HG03378 (cell line): ENCODE measurements around the gene ACAA2.
"Not testable (repeated sequence)": the region's sequence is repeated elsewhere in the genome, so short reads cannot be mapped to it uniquely, and the experiment has no call there.

ENCODE experiments used
- ATAC-seq: cut with Tn5 transposase; IDR thresholded peaks from one replicate; pipeline ENCODE4 v1.9.1; 2021; ENCODE audit warnings: mild to moderate bottlenecking, moderate library complexity; ENCODE audit not compliant: unreplicated experiment

The ACAA2 gene

DNA sequence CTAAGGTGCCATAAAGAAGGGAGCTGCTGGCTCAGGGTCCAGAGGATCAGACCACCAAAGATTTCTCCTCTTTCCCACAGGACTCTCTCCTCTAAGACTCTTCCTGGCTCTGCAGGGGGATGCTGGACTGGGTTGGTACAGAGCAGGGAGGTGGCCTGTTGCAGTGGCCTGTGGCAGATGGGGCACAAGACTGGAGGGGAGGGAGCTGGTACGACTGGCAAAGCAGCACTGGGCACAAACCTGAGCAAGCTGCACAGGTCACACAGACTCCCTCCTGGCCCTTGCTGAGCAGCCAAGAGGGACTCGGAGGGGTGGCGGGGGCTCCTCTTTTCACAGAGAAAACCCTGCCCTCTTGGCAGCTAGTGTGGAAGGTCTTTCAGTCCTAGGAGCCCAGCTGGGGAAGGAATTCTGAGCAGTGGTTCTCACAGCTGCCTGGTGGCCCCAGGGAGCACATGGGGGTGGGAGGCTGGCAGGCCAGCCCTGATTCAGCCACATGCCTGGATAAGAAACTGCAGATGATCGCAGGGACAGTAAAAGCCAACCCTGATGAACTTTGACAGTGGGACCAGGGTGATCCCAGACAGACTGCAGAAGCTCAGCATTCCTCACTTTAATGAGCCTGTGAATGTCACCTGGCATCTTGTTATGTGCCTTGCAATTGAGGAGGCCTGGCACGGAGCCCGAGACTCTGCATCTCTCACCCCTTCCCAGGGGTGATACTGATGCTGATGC, 32.5 kb upstream of the ACAA2 start:
- no peak for ATAC-seq

DNA sequence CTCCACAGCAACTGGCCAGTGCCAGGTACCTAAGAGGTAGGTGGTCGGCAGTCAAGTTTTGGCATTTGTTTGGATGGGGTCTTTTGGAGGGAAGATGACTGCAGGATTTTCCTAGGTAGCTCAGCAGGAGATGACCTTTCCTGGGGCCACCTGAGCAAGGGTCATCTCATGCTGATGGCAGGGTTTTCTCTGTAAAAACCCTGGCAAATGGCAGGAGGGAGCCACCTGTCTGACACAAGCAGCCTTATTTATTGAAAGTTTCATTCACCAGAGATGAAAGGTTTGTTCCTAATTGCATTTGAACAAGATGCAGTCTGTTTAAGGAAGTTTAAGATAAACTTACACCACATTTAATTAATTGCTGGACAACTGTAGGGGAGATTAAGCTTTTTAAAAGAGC, 31.6 kb upstream of the ACAA2 start:
- ATAC-seq, result no peak

DNA sequence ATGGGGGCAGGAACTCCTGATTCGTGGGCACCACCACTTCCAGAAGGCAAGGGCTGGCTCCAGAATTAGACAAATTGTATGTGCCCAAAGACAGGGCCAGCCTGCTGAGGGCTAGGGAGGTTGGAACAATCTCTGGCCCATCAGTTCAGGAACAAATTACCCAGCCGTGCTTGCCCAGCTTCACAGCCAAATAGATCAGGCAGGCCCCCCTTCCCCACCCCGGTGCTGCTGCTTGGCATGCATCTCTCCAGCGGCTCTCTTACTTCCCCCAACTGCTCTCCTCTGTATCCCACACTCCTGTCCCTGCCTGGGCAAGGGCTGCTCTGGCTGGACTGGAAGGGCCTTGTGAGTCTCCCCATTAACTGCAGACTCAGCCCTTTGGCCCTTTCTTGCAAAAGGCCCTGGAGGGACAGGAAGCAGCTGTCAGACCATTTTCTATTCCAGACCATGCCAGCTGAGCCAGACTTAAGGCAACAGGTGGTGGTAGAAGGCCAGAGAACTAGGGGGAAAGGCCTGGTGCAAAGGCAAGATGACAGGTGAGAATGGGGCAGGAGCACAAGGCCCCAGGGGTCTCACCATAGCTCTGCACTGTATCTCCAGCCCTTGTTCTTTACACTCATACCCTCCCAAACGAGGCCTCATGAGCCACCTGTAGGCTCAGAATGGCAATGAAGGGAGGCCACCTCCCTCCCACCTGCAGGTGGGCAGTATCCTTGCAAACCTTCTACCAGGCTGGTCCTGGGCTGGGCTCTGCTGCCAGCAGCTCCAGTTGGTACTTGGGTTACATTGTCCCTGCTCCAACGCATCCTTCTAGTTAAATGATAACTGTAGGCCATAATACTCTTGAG, 30.7 kb upstream of the ACAA2 start:
- no peak for ATAC-seq

- ATAC-seq, result no peak
Observed at GRCh38 chr18:49843131-49843530, 29.8 kb upstream of the ACAA2 start.

GRCh38 chr18:49842656-49843055, 29.3 kb upstream of the ACAA2 start:
- no peak for ATAC-seq

GRCh38 chr18:49841236-49842217, 28.2 kb upstream of the ACAA2 start:
- no peak for ATAC-seq

DNA sequence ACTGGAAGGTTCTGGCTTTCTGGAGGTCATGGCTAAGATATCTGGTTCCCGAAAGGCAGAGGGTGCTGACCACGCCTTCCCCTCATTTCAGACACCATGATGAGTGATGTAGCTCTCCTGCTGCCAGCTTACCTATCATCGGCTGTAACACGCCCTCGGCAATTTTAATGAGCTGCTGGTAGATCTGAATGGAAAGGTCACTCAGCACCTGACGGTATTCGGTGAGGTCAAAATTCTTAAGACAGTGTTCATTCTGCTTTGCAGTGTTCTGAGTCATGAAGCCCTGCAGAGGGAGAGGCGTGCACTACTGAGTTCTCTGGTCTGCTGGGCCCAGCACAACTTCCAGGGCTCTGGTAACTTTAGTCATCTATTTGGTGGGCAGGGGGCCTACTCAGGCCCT, 25.7 kb upstream of the ACAA2 start:
- ATAC-seq, result no peak

- no peak for ATAC-seq
Observed at GRCh38 chr18:49838381-49838780, 25.0 kb upstream of the ACAA2 start.

DNA sequence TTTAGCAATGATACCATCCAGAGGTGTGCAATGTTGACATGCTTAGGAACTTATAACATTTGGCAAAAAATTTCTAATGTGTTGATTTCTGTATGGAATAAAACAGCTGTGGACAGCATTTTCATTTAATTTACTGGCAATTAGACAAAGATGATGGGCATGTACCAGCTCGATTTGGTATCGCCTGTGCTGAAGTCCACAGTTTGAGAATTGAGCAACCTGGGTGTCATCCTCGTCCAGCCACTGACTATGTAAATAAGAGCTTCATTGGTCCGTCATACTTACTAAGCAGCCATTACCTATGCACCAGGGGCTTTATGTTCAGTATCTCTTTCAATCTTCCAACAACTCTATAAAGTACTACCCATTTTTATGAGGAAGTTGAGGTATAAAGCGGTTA, 24.6 kb upstream of the ACAA2 start:
- ATAC-seq, result no peak

DNA sequence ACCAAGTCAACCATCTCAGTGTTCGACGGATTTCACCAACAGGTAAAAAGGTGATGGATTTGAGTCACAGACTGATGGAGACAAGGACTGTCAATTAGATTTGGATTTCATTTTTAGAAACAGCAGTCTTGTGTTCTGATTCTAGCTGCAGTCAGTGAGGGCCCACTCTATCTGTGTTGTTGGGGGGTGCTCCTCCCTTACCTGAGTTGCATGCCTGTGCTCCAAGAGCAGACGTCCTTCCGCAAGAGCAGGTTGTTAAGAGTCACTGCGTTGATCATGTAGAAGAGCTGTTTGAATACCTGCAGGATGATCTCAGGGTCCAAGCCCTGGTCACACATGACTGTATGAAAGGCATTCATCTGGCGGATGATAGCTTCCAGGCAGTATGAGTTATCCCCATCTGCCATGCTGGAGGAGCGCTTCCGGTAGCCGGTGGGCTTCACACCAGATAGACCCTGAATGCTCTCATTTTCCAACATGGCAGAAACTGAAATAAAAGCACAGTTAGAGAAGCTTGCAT, 24.0 kb upstream of the ACAA2 start:
- ATAC-seq, result not testable (repeated sequence)

GRCh38 chr18:49835405-49835804, 22.1 kb upstream of the ACAA2 start:
- ATAC-seq, result no peak

- ATAC-seq, result no peak
Observed at GRCh38 chr18:49834258-49834657, 20.9 kb upstream of the ACAA2 start.

- ATAC-seq, result no peak
Observed at GRCh38 chr18:49833814-49834213, 20.5 kb upstream of the ACAA2 start.

DNA sequence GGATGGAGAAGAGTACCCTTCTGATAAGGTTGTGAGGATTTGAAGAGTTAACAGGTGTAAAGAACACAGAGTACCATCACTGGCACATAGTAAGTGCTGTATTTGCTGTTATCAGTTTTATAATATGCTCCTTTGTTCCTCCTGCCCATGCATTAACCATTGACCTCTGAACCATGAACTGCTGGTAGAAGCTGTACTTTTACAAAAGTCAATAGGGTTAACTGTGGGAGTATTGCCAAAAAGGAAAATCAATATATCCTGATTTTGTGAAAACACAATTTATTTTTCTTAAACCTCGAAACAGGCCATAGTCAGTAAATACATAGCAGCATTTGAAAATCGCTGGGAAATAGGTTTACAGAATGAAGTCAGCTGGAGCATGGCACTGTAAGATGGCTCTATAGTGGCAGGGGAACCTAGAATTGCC, 18.9 kb upstream of the ACAA2 start:
- no peak for ATAC-seq

- no peak for ATAC-seq
Observed at GRCh38 chr18:49827996-49828395, 14.7 kb upstream of the ACAA2 start.

DNA sequence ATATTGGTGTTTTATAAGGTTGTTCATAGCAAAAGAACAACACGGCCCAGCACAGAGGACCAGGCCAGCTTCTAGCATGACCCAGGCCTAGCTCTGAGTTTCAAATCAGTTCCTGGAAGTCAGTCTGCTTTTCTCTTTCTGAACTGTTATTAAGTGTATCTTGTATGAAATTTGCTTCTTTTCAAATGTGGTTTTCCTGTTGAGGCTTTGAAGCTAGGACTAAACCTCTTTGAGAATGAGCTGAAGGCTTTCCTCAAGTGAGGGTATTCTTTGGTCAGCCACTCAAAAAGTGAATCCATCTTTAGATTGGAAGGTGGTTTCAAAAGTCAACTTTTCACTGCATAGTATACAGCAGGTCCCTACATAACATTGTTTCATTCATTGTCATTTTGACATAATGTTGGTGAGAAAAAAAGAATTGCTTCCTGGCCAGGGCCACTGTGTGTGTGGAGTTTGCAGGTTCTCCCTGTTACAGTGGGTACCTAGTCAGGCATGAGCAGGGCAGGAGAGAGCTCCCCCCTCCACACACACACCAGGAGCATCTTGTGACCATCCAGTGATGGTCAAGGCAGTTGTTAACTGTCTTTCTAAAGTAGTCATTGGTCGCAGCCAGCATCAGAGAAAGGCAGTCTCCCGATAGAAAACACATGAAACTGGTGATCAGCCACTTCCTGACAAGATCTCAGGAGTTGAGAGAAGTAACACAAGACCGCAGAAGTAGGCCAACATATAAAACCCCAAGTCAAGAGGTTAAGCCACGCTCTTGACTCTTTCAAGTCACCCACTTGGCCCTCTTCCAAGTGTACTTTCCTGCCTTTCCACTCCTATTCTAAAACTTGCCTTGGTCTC, 6.7 kb upstream of the ACAA2 start:
- ATAC-seq, result peak; percentile 75

GRCh38 chr18:49819071-49819662, 5.8 kb upstream of the ACAA2 start:
- ATAC-seq, result no peak

GRCh38 chr18:49817947-49818346, 4.6 kb upstream of the ACAA2 start:
- ATAC-seq, result no peak

DNA sequence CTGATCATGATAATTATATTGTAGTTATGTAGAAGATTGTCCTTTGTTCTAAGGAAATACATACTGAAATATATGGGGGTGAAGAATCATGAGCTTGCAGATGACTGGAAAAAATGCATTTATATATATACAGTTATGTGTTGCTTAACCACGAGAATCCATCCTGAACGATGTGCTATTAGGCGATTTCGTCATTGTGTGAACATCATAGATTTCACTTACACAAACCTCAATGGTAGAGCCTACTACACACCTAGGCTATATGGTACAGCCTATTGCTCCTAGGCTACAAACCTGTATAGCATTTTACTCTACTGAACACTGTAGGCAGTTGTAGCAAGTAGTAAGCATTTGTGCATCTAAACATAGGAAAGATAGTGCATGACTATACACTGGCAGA, 2.6 kb upstream of the ACAA2 start:
- no peak for ATAC-seq

GRCh38 chr18:49814147-49814499, 790 bp upstream of the ACAA2 start:
- ATAC-seq, result peak; percentile 20
